ENCODE measurements around the gene PIP4P1. TPM values are rescaled to one million over a fixed set of nuclear protein-coding genes. Genes with fewer than 3 reads are reported as not detected.

Gene PIP4P1
- total RNA-seq, 1 experiment from 2014 or later: 32.9 TPM

GRCh38 chr14:20472536-20473169, 11.4 kb upstream of the PIP4P1 start:
- intact Hi-C loops (cut with micrococcal nuclease): no loop called here
- Histone ChIP-seq H3K27ac (ENCODE audit: low read length) (no peak overlapping the region), H4K20me1 (ENCODE audit: low read length) (peaks cover 38% of the 10 kb centered on the region), H3K4me3 (ENCODE audit: low read length) (no peak overlapping the region), H3K4me2 (ENCODE audit: low read length) (0 out of 2 replicates have a peak overlapping the region, but pooled peaks have one; percentile 97), H3F3A (ENCODE audit: low read length, unreplicated experiment) (no peaks in the 10 kb centered on the region), H3K9ac (ENCODE audit: low read length) (no peak overlapping the region), H3K4me1 (ENCODE audit: insufficient read depth, low read length) (peaks cover 18% of the 10 kb centered on the region), H2AFZ (ENCODE audit: low read length) (no peak overlapping the region), H3K27me3 (ENCODE audit: low read length) (no peaks in the 10 kb centered on the region), H3K36me3 (ENCODE audit: low read depth, low read length) (peaks cover 54% of the 10 kb centered on the region), H3K79me2 (ENCODE audit: low read length) (peaks cover 55% of the 10 kb centered on the region), H3K9me3 (ENCODE audit: low read length) (no peaks in the 10 kb centered on the region), H3K9me2 (replicated peaks; ENCODE audit: low read length) (no peaks in the 10 kb centered on the region)
- DNase-seq (no peak), ATAC-seq (no peak)
- TF ChIP-seq EZH2 (IDR thresholded peaks at IDR 0.05; ENCODE audit: low read length, unreplicated experiment): no peak
- TF ChIP-seq CTCF (conservative IDR thresholded peaks at IDR 0.05; ENCODE audit: low read depth, low read length): no peak
- TF ChIP-seq EZH2phosphoT487 (IDR thresholded peaks at IDR 0.05; ENCODE audit: borderline replicate concordance, low read length): no peak
- POLR2A ChIA-PET (ENCODE audit: unreplicated experiment): no interaction called here
- CTCF ChIA-PET: no interaction called here
- BruUV-seq (replicated peaks): no TSS peak

- Histone ChIP-seq H3K9me2 (replicated peaks; ENCODE audit: low read length) (no peaks in the 10 kb centered on the region), H4K20me1 (ENCODE audit: low read length) (peaks cover 38% of the 10 kb centered on the region), H3K27ac (ENCODE audit: low read length) (peak overlapping the region; percentile 80), H3K9me3 (ENCODE audit: low read length) (no peaks in the 10 kb centered on the region), H3K79me2 (ENCODE audit: low read length) (peaks cover 55% of the 10 kb centered on the region), H3K36me3 (ENCODE audit: low read depth, low read length) (peaks cover 33% of the 10 kb centered on the region), H3K9ac (ENCODE audit: low read length) (peak overlapping the region; percentile 91), H3F3A (ENCODE audit: low read length, unreplicated experiment) (no peaks in the 10 kb centered on the region), H3K27me3 (ENCODE audit: low read length) (no peaks in the 10 kb centered on the region), H2AFZ (ENCODE audit: low read length) (peak overlapping the region; percentile 84; the same call in 1 of the 2 replicates), H3K4me3 (ENCODE audit: low read length) (peak overlapping the region; percentile 92), H3K4me1 (ENCODE audit: insufficient read depth, low read length) (peaks cover 18% of the 10 kb centered on the region), H3K4me2 (ENCODE audit: low read length) (peak overlapping the region; percentile 97)
- intact Hi-C loops (cut with micrococcal nuclease): no loop called here
- BruUV-seq (replicated peaks): no TSS peak
- DNase-seq (peak; percentile 29), ATAC-seq (0 out of 2 replicates have a peak, but pooled peaks have one; percentile 2)
- POLR2A ChIA-PET (ENCODE audit: unreplicated experiment): no interaction called here
- CTCF ChIA-PET: interaction anchor here (1.4 kb wide), 1 partner anchor 9 kb away, joined by 4 read pairs; the partner anchor contains the start of gene PIP4P1
- TF ChIP-seq EZH2 (IDR thresholded peaks at IDR 0.05; ENCODE audit: low read length, unreplicated experiment): no peak
- TF ChIP-seq CTCF (conservative IDR thresholded peaks at IDR 0.05; ENCODE audit: low read depth, low read length): no peak
- no peak for TF ChIP-seq EZH2phosphoT487 (IDR thresholded peaks at IDR 0.05; ENCODE audit: borderline replicate concordance, low read length)
Observed at GRCh38 chr14:20470603-20470901, 9.3 kb upstream of the PIP4P1 start.
